Endothelial cell (in vitro differentiated cells): ENCODE data around the gene CD80. TPM values are rescaled to one million over a fixed set of nuclear protein-coding genes. Genes with fewer than 3 reads are reported as not detected.
"Not testable (repeated sequence)": the region's sequence is repeated elsewhere in the genome, so short reads cannot be mapped to it uniquely, and the experiment has no call there.

Source experiments
- DNase-seq: peaks from one replicate; pipeline ENCODE4 v3.0.0; 2021; ENCODE audit warnings: low spot score
- H3K27ac Mint-ChIP-seq: one replicate; pipeline ENCODE4 v1.8.0; 2021; ENCODE audit warnings: mixed read lengths, inconsistent platforms; ENCODE audit not compliant: unreplicated experiment
- H3K27me3 Mint-ChIP-seq: one replicate; pipeline ENCODE4 v1.8.0; 2021; ENCODE audit warnings: mild to moderate bottlenecking, moderate library complexity, mixed read lengths, inconsistent platforms; ENCODE audit not compliant: unreplicated experiment
- H3K36me3 Mint-ChIP-seq: one replicate; pipeline ENCODE4 v1.8.0; 2021; ENCODE audit warnings: mild to moderate bottlenecking, low read depth, mixed read lengths, inconsistent platforms; ENCODE audit not compliant: unreplicated experiment
- H3K4me1 Mint-ChIP-seq: one replicate; pipeline ENCODE4 v1.8.0; 2021; ENCODE audit warnings: mild to moderate bottlenecking, mixed read lengths, inconsistent platforms; ENCODE audit not compliant: unreplicated experiment
- H3K4me3 Mint-ChIP-seq: one replicate; pipeline ENCODE4 v1.8.0; 2021; ENCODE audit warnings: mild to moderate bottlenecking, mixed read lengths, inconsistent platforms; ENCODE audit not compliant: unreplicated experiment
- H3K9me3 Mint-ChIP-seq: one replicate; pipeline ENCODE4 v1.8.0; 2021; ENCODE audit warnings: mixed read lengths, inconsistent platforms; ENCODE audit not compliant: unreplicated experiment
- CTCF ChIP-seq: fragments of 200-600 bp; sonication (generic); IDR thresholded peaks from one replicate; pipeline ENCODE4 v1.5.0; 2021; ENCODE audit warnings: antibody characterized with exemption; ENCODE audit not compliant: unreplicated experiment
- total RNA-seq: library from RNA; stranded (reverse); fragmentation: NEBNext Ultra II Directional; extraction: Animal tissue kit (Norgen Biotek cat#: 25700); gene quantifications from one replicate; pipeline ENCODE4 v1.2.1, GENCODE V29; 2021; ENCODE audit not compliant: unreplicated experiment

Gene CD80
- total RNA-seq, 1 donor from 2014 or later, result not detected

GRCh38 chr3:119557877-119558269 is 1.5 kb downstream of the CD80 start:
- Mint-ChIP-seq H3K4me3 (no peak overlapping the region), H3K4me1 (peaks cover 12% of the 10 kb centered on the region), H3K27me3 (no peaks in the 10 kb centered on the region), H3K9me3 (no peaks in the 10 kb centered on the region), H3K36me3 (no peaks in the 10 kb centered on the region), H3K27ac (no peak overlapping the region)
- no peak for DNase-seq
- TF ChIP-seq CTCF, result no peak

GRCh38 chr3:119557192-119557876 is 2.1 kb downstream of the CD80 start:
- H3K36me3 Mint-ChIP-seq, result no peaks in the 10 kb centered on the region
- peaks cover 12% of the 10 kb centered on the region for H3K4me1 Mint-ChIP-seq
- no peak overlapping the region for H3K27ac Mint-ChIP-seq
- H3K9me3 Mint-ChIP-seq, result no peaks in the 10 kb centered on the region
- no peak overlapping the region for H3K4me3 Mint-ChIP-seq
- no peak for TF ChIP-seq CTCF
- no peak for DNase-seq
- no peaks in the 10 kb centered on the region for H3K27me3 Mint-ChIP-seq

- no peak for DNase-seq
- Mint-ChIP-seq H3K27ac (no peak overlapping the region), H3K36me3 (no peaks in the 10 kb centered on the region), H3K4me1 (peaks cover 12% of the 10 kb centered on the region), H3K27me3 (no peaks in the 10 kb centered on the region), H3K4me3 (no peak overlapping the region), H3K9me3 (no peaks in the 10 kb centered on the region)
- TF ChIP-seq CTCF, result no peak
Measured at GRCh38 chr3:119555929-119556328, 3.5 kb downstream of the CD80 start.

- Mint-ChIP-seq H3K27ac (no peak overlapping the region), H3K36me3 (no peaks in the 10 kb centered on the region), H3K4me3 (no peak overlapping the region), H3K9me3 (no peaks in the 10 kb centered on the region), H3K27me3 (no peaks in the 10 kb centered on the region), H3K4me1 (peaks cover 12% of the 10 kb centered on the region)
- no peak for TF ChIP-seq CTCF
- DNase-seq, result no peak
Measured at GRCh38 chr3:119555309-119555735, 4.1 kb downstream of the CD80 start.

- Mint-ChIP-seq H3K36me3 (no peaks in the 10 kb centered on the region), H3K9me3 (no peaks in the 10 kb centered on the region), H3K27ac (no peak overlapping the region), H3K27me3 (peaks cover 2% of the 10 kb centered on the region), H3K4me3 (no peak overlapping the region), H3K4me1 (peaks cover 12% of the 10 kb centered on the region)
- no peak for DNase-seq
- no peak for TF ChIP-seq CTCF
Measured at GRCh38 chr3:119553823-119554415, 5.5 kb downstream of the CD80 start.

- not testable (repeated sequence) for H3K9me3 Mint-ChIP-seq, H3K4me3 Mint-ChIP-seq, H3K27me3 Mint-ChIP-seq, DNase-seq, H3K27ac Mint-ChIP-seq, H3K36me3 Mint-ChIP-seq
- H3K4me1 Mint-ChIP-seq, result peaks cover 12% of the 10 kb centered on the region
Measured at GRCh38 chr3:119552928-119553327, 6.5 kb downstream of the CD80 start.
